Uterus (tissue), 2 donors: ENCODE measurements around the gene CERS1.

ENCODE experiments used
- POLR2A ChIP-seq, 2 donors: fragments of 450-650 bp; IDR thresholded peaks; one replicate each; pipeline ENCODE4 v1.6.1; 2016; ENCODE audit warnings: antibody characterized with exemption in 2 of 2, mild to moderate bottlenecking in 1 of 2, moderate library complexity in 1 of 2
- TF ChIP-seq, protein P1 (sequence below), 4 experiments: fragments of 200-600 bp in 2 of 4; fragments of 450-650 bp in 2 of 4; sonication (generic) in 2 of 4; IDR thresholded peaks; one replicate each; pipeline ENCODE4 v1.5.1; 2016 to 2019; ENCODE audit warnings: antibody characterized with exemption in 4 of 4, mild to moderate bottlenecking in 2 of 4, moderate library complexity in 1 of 4

DNA sequence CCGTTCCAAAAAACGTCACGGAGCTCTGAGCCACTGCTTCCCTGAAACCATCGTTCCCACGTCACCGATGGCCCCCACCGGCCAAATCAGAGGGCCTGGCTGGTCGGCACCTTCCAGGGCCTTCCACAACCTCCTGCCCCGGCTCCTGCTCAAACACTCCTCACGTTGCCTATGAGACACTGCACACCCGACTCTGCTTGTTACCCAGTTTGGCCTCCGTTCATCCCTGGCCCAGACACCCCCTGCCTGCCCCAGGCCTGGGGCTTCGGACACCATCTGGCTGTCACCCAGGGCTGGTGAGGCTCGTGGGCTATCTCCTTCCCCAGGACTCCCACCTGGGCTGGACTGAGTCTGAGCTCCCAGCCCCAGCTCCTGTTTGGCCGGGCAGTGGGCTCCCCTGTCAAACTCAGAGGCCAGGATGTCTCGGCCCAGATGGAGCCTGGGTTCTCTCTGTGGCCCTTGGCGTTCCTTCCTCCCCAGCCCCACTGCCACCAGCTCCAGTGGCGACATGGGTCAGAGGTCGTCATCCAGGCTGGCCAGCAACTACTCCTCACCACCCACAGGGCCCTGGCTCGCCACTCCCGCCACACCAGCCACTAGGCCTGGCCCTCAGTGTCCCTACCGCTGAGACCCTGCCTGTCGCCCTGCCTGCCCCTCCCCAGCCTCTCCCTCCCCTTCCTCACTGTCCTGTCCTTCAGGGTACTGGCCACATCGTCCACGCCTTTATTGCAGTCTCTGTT is 17.7 kb downstream of the CERS1 start:
- TF ChIP-seq, protein P1, sequence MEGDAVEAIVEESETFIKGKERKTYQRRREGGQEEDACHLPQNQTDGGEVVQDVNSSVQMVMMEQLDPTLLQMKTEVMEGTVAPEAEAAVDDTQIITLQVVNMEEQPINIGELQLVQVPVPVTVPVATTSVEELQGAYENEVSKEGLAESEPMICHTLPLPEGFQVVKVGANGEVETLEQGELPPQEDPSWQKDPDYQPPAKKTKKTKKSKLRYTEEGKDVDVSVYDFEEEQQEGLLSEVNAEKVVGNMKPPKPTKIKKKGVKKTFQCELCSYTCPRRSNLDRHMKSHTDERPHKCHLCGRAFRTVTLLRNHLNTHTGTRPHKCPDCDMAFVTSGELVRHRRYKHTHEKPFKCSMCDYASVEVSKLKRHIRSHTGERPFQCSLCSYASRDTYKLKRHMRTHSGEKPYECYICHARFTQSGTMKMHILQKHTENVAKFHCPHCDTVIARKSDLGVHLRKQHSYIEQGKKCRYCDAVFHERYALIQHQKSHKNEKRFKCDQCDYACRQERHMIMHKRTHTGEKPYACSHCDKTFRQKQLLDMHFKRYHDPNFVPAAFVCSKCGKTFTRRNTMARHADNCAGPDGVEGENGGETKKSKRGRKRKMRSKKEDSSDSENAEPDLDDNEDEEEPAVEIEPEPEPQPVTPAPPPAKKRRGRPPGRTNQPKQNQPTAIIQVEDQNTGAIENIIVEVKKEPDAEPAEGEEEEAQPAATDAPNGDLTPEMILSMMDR (IDR thresholded peaks at IDR 0.05) = no peak
- no peak for TF ChIP-seq POLR2A (IDR thresholded peaks at IDR 0.05)
